RWPE2 (cell line): ENCODE data around the gene CLEC2A.

Experiments
- ATAC-seq: fragments of 200-7000 bp; cut with Tn5 transposase; 3 replicates; pipeline ENCODE4 v1.9.1; 2021; ENCODE audit warnings: low read depth
- DNase-seq: peaks from one replicate; pipeline ENCODE4 v3.0.0-alpha.2; 2020; ENCODE audit warnings: low spot score
- H3K27ac ChIP-seq: fragments of 450-650 bp; 2 replicates; pipeline ENCODE4 v1.5.1; 2017; ENCODE audit warnings: mild to moderate bottlenecking; ENCODE audit not compliant: poor library complexity, severe bottlenecking
- H3K27me3 ChIP-seq: fragments of 250-450 bp; sonication (Bioruptor Pico); 2 replicates; pipeline ENCODE4 v1.5.1; 2021; ENCODE audit warnings: mild to moderate bottlenecking, moderate library complexity; ENCODE audit not compliant: insufficient read depth, poor library complexity, severe bottlenecking
- H3K36me3 ChIP-seq: fragments of 250-450 bp; sonication (Bioruptor Pico); 2 replicates; pipeline ENCODE4 v1.5.1; 2020; ENCODE audit warnings: low read depth, mild to moderate bottlenecking, moderate library complexity
- H3K4me1 ChIP-seq: fragments of 250-450 bp; sonication (Bioruptor Pico); 2 replicates; pipeline ENCODE4 v1.5.1; 2021; ENCODE audit warnings: mild to moderate bottlenecking, moderate library complexity; ENCODE audit not compliant: insufficient read depth, poor library complexity, severe bottlenecking
- H3K4me3 ChIP-seq: fragments of 250-450 bp; sonication (Bioruptor Pico); 2 replicates; pipeline ENCODE4 v1.5.1; 2021; ENCODE audit warnings: mild to moderate bottlenecking, moderate library complexity; ENCODE audit not compliant: severe bottlenecking
- H3K9me3 ChIP-seq: fragments of 250-450 bp; sonication (Bioruptor Pico); 2 replicates; pipeline ENCODE4 v1.5.1; 2021; ENCODE audit warnings: mild to moderate bottlenecking, moderate library complexity; ENCODE audit not compliant: severe bottlenecking
- TF ChIP-seq, protein P1 (sequence below): fragments of 450-650 bp; IDR thresholded peaks from one replicate; pipeline ENCODE4 v1.5.1; 2017; ENCODE audit warnings: mild to moderate bottlenecking, moderate library complexity; ENCODE audit not compliant: poor library complexity, severe bottlenecking

Gene CLEC2A

DNA sequence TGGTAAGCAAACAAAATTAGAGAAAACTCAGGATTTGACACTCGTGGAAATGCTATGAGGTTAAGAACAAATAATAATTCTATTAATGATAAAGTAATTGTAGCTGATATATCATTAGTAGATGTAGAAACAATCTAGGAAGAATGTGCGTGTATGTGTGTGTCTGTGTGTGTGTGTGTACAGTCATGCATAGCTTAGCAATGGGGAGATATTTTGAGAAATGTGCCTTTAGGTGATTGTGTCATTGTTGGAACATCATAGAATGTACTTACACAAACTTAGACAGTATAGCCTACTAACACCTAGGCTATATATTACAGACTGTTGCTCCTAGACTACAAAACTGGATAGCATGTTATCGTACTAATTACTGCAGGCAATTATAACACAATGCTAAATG is 5.3 kb downstream of the CLEC2A start:
- H3K4me1 ChIP-seq, result no peaks in the 10 kb centered on the region
- H3K27me3 ChIP-seq, result no peaks in the 10 kb centered on the region
- no peak overlapping the region for H3K4me3 ChIP-seq
- no peaks in the 10 kb centered on the region for H3K36me3 ChIP-seq
- H3K9me3 ChIP-seq, result no peaks in the 10 kb centered on the region
- DNase-seq (no peak), ATAC-seq (no peak)
- H3K27ac ChIP-seq, result no peak overlapping the region
- TF ChIP-seq, protein P1, sequence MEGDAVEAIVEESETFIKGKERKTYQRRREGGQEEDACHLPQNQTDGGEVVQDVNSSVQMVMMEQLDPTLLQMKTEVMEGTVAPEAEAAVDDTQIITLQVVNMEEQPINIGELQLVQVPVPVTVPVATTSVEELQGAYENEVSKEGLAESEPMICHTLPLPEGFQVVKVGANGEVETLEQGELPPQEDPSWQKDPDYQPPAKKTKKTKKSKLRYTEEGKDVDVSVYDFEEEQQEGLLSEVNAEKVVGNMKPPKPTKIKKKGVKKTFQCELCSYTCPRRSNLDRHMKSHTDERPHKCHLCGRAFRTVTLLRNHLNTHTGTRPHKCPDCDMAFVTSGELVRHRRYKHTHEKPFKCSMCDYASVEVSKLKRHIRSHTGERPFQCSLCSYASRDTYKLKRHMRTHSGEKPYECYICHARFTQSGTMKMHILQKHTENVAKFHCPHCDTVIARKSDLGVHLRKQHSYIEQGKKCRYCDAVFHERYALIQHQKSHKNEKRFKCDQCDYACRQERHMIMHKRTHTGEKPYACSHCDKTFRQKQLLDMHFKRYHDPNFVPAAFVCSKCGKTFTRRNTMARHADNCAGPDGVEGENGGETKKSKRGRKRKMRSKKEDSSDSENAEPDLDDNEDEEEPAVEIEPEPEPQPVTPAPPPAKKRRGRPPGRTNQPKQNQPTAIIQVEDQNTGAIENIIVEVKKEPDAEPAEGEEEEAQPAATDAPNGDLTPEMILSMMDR, result no peak

DNA sequence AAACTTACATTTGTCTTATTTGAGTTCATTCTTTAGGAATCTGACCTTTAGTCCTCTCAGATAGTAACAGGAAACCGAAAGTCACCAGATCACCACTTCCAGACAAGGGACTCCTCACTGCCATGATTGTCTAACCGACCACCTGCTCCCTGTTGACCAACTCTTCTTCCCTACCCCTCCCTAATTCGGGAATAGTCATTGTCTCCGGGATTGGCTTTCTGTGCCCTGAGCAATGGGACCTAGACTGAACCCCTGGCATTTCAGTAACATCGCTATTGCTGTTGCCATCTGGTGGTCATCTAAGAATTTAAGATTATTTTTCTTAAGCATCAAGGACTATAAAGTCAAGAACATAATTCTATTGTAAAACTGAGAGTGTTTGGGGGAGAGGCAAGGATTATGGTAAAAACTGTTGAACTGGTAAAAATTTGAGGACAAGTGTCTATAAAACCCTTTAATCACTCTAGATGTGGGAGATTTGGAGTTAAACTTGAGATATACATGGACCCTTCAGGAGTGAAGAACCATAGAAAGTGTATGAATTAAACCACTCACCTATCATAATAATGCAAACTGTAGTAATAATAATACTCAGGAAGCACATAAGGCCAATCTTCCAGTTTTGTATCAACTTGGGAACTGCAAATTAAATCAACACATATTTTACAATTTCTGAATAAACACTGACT is 6.3 kb downstream of the CLEC2A start:
- 0 out of 3 replicates have a peak, but pooled peaks have one; percentile 17 for ATAC-seq
- DNase-seq, result no peak

DNA sequence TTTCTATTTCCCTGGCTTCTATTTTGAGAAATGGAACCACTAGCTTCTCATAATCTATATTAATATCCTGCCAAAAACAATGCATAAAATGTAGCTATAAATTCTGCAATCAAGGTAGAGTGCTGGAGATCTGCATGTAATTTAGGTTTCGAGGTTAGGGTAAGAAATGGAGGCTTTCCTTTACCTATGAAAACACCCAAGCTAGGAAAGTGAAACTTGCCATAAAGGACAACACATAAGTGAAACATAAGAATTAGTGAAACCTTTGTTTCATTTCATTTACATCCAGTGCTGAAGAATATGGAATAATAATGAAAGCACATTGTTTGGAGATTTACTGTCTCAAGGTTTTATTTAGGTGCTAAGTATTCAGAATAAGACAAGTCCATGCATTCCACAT is 9.7 kb downstream of the CLEC2A start:
- TF ChIP-seq, protein P1, result no peak
- DNase-seq, result no peak
- Histone ChIP-seq H3K9me3 (no peaks in the 10 kb centered on the region), H3K4me1 (no peaks in the 10 kb centered on the region), H3K27ac (no peak overlapping the region), H3K27me3 (no peaks in the 10 kb centered on the region), H3K36me3 (no peaks in the 10 kb centered on the region), H3K4me3 (no peak overlapping the region)
- ATAC-seq, result no peak

More for the DNA sequence above, 6.3 kb downstream of the CLEC2A start:
- Histone ChIP-seq H3K9me3 (no peaks in the 10 kb centered on the region), H3K4me3 (no peak overlapping the region), H3K36me3 (no peaks in the 10 kb centered on the region), H3K27me3 (no peaks in the 10 kb centered on the region), H3K27ac (no peak overlapping the region), H3K4me1 (no peaks in the 10 kb centered on the region)
- TF ChIP-seq, protein P1, result peak; percentile 44

DNA sequence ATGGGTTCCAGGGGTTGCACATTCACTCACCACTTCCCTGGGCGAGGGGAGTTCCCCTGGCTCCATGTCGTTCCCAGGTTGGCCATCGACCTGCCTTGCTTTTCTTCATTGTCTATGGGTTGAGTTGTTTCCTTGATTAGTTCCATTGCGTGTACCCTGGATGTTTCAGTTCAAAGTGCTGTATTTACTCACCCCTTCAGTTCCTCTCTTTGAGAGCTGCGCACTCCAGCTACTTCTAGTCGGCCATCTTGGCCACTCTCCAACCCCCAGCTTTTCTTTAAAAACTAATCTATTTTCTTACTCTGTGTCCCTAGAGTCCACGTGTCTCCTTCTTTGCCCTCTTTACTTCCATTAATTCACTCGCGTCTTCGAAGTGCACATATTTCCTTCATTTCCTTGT is 11.7 kb downstream of the CLEC2A start:
- H3K4me1 ChIP-seq, result no peaks in the 10 kb centered on the region
- H3K27me3 ChIP-seq, result no peaks in the 10 kb centered on the region
- H3K9me3 ChIP-seq, result no peaks in the 10 kb centered on the region
- H3K4me3 ChIP-seq, result no peak overlapping the region
- ATAC-seq (no peak), DNase-seq (no peak)
- H3K27ac ChIP-seq, result no peak overlapping the region
- TF ChIP-seq, protein P1, result no peak
- H3K36me3 ChIP-seq, result no peaks in the 10 kb centered on the region

DNA sequence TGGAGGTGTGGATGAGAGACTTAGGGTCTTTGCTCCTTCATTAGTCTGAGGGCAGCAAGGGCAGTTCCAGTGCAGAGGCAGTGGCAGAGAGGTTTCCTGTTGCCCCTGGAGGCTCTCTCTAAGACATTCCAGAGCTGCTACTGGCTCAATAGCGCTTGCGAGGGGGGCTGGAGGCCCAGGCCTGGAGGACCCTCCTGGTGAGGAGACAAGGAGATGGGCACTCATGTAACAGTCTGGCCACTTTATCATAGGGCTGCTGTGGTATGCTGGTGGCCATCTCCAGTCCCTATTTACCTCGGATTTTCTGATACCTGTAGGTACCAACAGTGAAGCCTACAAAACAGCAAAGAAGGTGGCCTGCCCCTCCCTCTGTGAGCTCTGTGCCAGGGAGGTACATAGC is 12.7 kb downstream of the CLEC2A start:
- TF ChIP-seq, protein P1, result no peak
- ATAC-seq (no peak), DNase-seq (no peak)
- no peak overlapping the region for H3K27ac ChIP-seq
- no peaks in the 10 kb centered on the region for H3K4me1 ChIP-seq
- no peaks in the 10 kb centered on the region for H3K36me3 ChIP-seq
- no peaks in the 10 kb centered on the region for H3K27me3 ChIP-seq
- no peaks in the 10 kb centered on the region for H3K9me3 ChIP-seq
- H3K4me3 ChIP-seq, result no peak overlapping the region
